Mucosa of rectum (tissue), 2 donors: Measurements from ENCODE around the gene DMTF1.

ENCODE experiments used
- H3K27ac ChIP-seq, 2 donors: one replicate each; pipeline ENCODE4 v1.7.0; 2013; ENCODE audit warnings: inconsistent platforms in 2 of 2, low read depth in 2 of 2, low read length in 2 of 2
- H3K27me3 ChIP-seq, 2 donors: one replicate each; pipeline ENCODE4 v1.7.0; 2013; ENCODE audit warnings: low read length in 2 of 2; ENCODE audit not compliant: control insufficient read depth in 2 of 2, insufficient read depth in 2 of 2
- H3K36me3 ChIP-seq, 2 donors: one replicate each; pipeline ENCODE4 v1.7.0; 2013; ENCODE audit warnings: low read length in 2 of 2; ENCODE audit not compliant: control insufficient read depth in 2 of 2, insufficient read depth in 2 of 2
- H3K4me1 ChIP-seq, 2 donors: one replicate each; pipeline ENCODE4 v1.7.0; 2013; ENCODE audit warnings: low read length in 2 of 2, mild to moderate bottlenecking in 1 of 2; ENCODE audit not compliant: control insufficient read depth in 2 of 2, insufficient read depth in 2 of 2
- H3K4me3 ChIP-seq, 2 donors: one replicate each; pipeline ENCODE4 v1.7.0; 2013; ENCODE audit warnings: low read length in 2 of 2
- H3K9ac ChIP-seq, 2 donors: one replicate each; pipeline ENCODE4 v1.7.0; 2013; ENCODE audit warnings: low read length in 2 of 2, low read depth in 1 of 2, mild to moderate bottlenecking in 1 of 2
- H3K9me3 ChIP-seq, 2 donors: one replicate each; pipeline ENCODE4 v1.7.0; 2013; ENCODE audit warnings: low read length in 2 of 2; ENCODE audit not compliant: control insufficient read depth in 2 of 2
- donor health status: healthy.
- donor health status: Normal muscosa, but diverticular disease.

Gene DMTF1

DNA sequence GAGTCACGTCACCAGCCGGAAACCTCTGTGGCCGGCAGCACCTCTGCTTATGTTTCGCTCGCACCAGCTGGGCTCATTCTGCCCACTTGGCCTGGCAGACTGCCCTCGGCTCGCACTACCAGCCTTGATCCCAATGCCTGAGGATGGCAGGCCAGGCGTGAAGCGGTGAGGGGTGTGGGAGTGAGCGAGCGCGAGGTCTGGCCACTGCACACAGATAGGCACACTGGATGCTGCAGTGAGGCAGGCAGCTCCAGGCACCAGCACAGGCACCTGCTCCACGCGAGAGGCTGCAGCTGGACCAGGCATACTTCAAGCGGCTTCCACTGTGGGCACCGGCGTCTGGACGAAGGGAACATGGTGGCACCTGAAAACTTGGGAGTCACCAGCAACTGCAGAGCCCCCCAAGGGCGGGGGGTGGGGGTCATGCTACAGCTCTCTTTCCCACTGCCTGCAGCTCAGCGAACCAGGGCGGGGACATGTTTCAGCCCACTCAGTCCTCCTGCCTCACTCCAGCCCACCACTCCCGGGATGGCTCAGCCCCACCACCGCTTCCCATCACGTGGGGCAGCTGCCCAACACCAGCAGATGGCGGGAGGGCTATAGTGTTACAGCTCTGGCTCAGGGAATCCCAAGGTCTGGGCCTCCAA is 5.4 kb upstream of the DMTF1 start:
- H3K4me3 ChIP-seq, result no peak overlapping the region
- H3K27me3 ChIP-seq, result no peaks in the 10 kb centered on the region
- H3K9me3 ChIP-seq, result no peaks in the 10 kb centered on the region
- peaks cover 0 to 8% of the 10 kb centered on the region in 2 donors for H3K4me1 ChIP-seq
- no peak overlapping the region for H3K27ac ChIP-seq
- H3K36me3 ChIP-seq, result no peaks in the 10 kb centered on the region
- H3K9ac ChIP-seq, result no peak overlapping the region

DNA sequence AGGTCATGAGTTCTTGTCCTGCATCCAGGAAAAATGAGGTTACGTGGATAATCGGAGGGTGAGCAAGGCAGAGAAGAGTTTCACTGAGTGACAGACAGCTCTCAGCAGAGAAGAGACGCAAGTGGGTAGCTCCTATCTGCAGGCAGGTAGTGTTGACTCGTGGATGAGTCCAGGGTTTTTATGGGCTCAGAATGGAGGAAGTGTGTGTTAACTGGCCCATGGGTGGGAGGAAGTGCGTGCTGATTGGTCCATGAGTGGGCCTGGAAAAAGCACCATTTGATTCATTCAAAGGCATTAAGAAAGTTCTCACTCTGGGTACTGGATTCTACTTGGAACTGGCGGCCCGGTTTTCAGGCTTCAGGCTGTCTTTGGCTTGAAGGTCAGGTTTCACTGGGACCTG is 4.8 kb upstream of the DMTF1 start:
- H3K27me3 ChIP-seq, result no peaks in the 10 kb centered on the region
- peaks cover 0 to 8% of the 10 kb centered on the region in 2 donors for H3K4me1 ChIP-seq
- H3K9me3 ChIP-seq, result no peaks in the 10 kb centered on the region
- H3K36me3 ChIP-seq, result no peaks in the 10 kb centered on the region
- H3K4me3 ChIP-seq, result no peak overlapping the region
- no peak overlapping the region for H3K27ac ChIP-seq
- no peak overlapping the region for H3K9ac ChIP-seq

DNA sequence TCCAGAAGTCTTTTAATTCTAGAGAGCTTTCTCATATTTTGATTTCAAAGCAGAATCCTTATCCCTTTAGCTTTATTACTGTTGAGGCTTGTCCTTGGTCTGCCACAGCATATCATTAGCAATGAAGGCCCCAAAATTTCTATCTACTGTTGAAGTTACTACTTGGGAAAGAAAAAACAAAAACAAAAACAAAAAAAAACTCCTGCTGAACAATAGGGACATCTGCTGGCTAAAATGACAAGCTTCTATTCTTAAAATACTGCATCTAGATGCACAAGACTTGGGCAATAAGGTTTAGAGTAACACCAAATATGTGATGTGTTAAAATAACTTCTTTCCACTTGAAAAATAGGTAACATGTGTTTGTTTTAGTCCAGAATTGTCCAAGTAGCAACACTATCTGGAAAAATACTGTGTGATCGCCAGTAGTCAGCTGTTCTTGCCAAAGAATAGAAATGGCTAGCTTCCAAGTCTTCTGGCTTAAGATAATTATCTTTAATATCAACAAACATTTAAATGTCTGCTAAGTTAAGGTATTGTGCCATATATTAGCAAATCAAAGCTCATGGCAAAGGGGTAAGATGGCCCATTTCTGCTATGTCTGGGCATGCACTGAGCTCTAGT is 3.8 kb upstream of the DMTF1 start:
- Histone ChIP-seq H3K4me1 (peaks cover 0 to 8% of the 10 kb centered on the region in 2 donors), H3K9me3 (no peaks in the 10 kb centered on the region), H3K27ac (no peak overlapping the region), H3K9ac (no peak overlapping the region), H3K36me3 (no peaks in the 10 kb centered on the region), H3K27me3 (no peaks in the 10 kb centered on the region), H3K4me3 (no peak overlapping the region)

DNA sequence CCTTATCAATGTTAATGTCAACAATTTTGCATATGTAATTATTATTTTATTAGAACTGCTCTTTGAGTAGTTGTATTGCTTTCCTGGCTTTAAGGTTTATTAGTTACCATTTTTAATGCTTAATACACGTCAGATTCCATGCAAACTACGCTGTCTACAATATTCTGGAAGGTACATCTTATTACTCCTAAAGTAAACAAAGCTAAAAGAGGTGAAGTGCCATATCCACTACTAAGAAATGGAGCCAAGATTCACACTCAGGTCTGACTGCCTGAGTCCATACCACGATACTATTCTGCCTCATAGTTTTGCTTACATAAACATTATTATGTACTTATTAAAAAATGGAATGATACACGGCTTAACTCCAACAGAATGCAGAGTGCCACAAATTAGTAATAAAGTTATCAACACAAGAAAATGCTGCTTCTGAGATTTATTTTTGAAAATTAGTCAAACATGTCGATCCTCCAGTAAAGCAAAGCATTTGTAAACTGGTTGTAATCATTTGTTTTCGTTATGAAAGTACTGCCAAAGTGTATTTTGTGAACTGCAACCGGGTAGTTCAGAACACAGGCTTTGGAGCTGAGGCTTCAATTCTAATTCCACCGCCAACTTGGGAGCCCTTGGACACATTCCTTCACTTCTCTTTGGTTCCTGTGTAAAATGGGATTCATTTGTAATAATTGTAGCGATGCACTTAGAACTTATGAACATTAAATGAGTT is 1.1 kb upstream of the DMTF1 start:
- H3K4me1 ChIP-seq, result peaks cover 15 to 20% of the 10 kb centered on the region in 2 donors
- H3K9ac ChIP-seq, result peak overlapping the region; percentile 88 to 97
- no peaks in the 10 kb centered on the region for H3K36me3 ChIP-seq
- no peaks in the 10 kb centered on the region for H3K27me3 ChIP-seq
- H3K4me3 ChIP-seq, result peak overlapping the region; percentile 92 to 95
- peak overlapping the region; percentile 97 for H3K27ac ChIP-seq
- H3K9me3 ChIP-seq, result no peaks in the 10 kb centered on the region

DNA sequence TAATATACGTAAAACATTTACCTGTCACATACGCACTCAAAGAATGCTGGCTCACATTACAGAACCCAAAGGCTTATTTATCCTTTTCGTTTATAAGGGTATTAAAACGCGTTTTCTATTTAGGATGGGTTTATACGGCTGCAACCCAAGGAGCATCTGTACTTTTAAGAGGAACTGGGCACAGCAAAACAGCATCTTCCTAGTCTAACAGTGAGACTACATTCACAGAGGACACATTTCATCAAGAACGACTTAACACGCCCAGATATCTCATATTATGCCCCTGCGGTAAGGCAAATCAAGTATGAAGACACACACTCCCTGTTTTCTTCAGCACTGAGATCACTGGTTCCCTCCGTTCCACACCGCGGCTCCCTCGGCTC is 533 bp upstream of the DMTF1 start:
- Histone ChIP-seq H3K9me3 (no peaks in the 10 kb centered on the region), H3K9ac (peak overlapping the region; percentile 88 to 97), H3K4me3 (peak overlapping the region; percentile 92 to 95), H3K36me3 (no peaks in the 10 kb centered on the region), H3K27ac (peak overlapping the region; percentile 97), H3K27me3 (no peaks in the 10 kb centered on the region), H3K4me1 (peaks cover 18 to 20% of the 10 kb centered on the region in 2 donors)

DNA sequence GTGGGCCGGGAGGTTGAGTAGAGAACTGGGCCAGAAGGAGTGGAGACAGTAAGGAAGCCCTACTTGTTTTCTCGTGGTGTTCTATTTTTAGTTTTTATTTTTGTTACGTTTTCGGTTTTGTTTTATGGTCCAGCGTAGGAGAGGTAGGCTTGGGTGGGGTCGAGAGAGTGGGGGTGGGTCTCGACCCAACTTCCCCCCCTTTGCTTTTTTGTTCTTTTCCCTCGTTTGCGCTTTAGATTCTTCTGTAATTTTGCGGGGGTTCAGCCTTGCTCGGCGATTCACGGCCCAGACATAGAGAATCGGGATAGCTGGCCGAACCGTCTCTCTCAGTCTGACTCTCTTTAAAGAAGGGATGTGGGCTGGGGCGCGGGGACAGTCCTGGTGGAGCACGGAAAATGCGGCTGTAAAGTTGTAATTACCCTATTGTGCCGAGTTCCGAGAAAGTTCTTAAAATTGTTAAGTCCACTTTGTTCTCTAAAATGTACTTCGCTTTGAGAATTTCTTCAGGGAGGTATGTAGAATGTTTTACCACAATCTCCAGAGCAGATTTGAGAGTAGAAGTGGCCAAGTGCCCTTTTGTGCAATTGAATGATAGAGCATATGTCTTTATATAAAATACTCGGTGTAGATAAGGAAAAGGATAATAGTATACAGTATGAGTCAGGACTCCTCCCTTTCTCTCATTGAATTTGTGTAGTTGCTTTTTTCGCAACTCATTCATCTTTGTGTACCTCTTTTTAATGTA is 816 bp downstream of the DMTF1 start:
- peak overlapping the region; percentile 97 for H3K27ac ChIP-seq
- H3K4me1 ChIP-seq, result peaks cover 18 to 20% of the 10 kb centered on the region in 2 donors
- no peaks in the 10 kb centered on the region for H3K36me3 ChIP-seq
- H3K27me3 ChIP-seq, result no peaks in the 10 kb centered on the region
- peak overlapping the region; percentile 92 to 95 for H3K4me3 ChIP-seq
- no peaks in the 10 kb centered on the region for H3K9me3 ChIP-seq
- peak overlapping the region; percentile 84 to 88 for H3K9ac ChIP-seq

DNA sequence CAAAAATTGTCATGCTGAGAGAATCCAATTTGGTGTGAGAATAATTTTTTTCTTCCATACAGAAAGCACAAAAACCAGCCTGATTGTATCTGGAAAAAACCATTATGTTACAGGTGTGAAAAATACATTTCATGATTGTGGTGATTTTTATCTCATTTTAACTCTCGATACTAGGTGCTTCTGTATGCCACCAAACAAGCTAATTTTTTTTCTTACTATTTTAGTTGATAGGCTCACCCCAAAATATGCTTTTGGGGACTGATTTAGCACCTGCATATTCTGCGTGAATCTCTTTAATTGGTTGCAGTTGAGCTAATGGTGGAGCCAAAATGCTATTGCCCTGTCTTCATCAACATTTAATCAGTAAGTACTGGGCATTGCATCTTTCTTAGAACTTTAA is 1.9 kb downstream of the DMTF1 start:
- H3K4me1 ChIP-seq, result peaks cover 18 to 20% of the 10 kb centered on the region in 2 donors
- H3K27me3 ChIP-seq, result no peaks in the 10 kb centered on the region
- no peak overlapping the region for H3K27ac ChIP-seq
- peak overlapping the region in 1 of 2 donors; percentile 88 for H3K9ac ChIP-seq
- peak overlapping the region; percentile 92 to 95 for H3K4me3 ChIP-seq
- H3K9me3 ChIP-seq, result no peaks in the 10 kb centered on the region
- H3K36me3 ChIP-seq, result no peaks in the 10 kb centered on the region

DNA sequence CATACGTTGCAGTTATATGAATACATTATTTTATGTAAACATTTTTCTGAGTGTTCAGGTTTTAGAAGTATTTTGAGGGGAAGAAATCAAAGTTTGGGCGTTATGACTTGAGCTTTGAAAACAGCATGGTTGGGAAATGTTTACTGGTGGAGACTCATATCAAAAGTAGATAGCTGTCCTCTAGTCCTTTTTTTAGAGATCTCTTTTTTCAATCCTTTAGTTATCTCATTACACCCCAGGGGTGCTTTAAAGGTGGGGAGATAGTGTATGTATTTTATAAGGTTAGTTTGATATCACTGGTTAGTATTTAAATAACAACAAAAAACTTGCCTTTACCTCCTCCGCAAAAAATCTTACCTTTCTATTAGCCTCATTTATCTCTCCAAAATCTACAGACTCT is 2.3 kb downstream of the DMTF1 start:
- Histone ChIP-seq H3K27ac (no peak overlapping the region), H3K9ac (peak overlapping the region in 1 of 2 donors; percentile 88), H3K27me3 (no peaks in the 10 kb centered on the region), H3K9me3 (no peaks in the 10 kb centered on the region), H3K4me3 (peak overlapping the region in 1 of 2 donors; percentile 95), H3K4me1 (peaks cover 18 to 20% of the 10 kb centered on the region in 2 donors), H3K36me3 (no peaks in the 10 kb centered on the region)

DNA sequence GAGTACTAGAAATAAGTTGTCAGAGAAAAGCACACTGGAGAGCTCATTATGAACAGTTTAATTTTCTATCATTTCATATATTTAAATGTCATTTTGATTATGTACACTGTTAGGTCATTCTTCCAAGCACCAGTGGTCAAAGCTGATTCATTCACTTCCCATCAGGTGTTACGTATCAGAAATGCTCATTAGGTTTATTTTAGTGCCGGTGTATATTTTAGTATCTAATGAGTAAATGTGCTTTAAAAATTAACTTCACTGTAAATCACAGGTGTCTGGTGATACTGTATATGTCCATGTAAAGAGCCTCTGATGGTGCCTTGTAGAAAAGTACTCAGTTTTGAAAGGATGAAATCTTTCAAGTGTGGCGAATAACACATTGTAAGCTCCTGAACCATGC is 3.5 kb downstream of the DMTF1 start:
- Histone ChIP-seq H3K9me3 (no peaks in the 10 kb centered on the region), H3K4me1 (peaks cover 18 to 20% of the 10 kb centered on the region in 2 donors), H3K9ac (no peak overlapping the region), H3K36me3 (no peaks in the 10 kb centered on the region), H3K27ac (no peak overlapping the region), H3K4me3 (no peak overlapping the region), H3K27me3 (no peaks in the 10 kb centered on the region)

DNA sequence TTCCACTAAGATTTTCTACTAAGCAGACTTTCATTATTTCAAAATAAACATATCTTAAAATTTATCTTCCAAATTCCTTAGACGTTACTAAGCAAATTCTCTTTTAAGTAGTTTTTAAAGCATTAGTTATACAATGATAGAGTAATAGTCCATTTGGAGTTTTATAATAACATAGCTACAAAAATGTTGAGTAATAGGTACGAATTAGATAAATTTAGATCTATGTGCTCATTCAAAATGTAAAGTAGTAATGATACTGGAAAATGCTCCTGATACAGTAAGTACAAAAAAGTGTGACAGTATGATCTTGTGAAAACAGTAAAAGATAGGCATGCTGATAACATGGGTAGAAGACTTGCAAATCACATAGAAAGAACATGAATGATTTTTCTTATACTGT is 4.5 kb downstream of the DMTF1 start:
- Histone ChIP-seq H3K27me3 (no peaks in the 10 kb centered on the region), H3K4me1 (peaks cover 13 to 18% of the 10 kb centered on the region in 2 donors), H3K9me3 (no peaks in the 10 kb centered on the region), H3K27ac (no peak overlapping the region), H3K4me3 (no peak overlapping the region), H3K36me3 (no peaks in the 10 kb centered on the region), H3K9ac (no peak overlapping the region)
